Fibroblast of villous mesenchyme (primary cell): ENCODE data around the gene SETSIP. TPM values are rescaled to one million over a fixed set of nuclear protein-coding genes. Genes with fewer than 3 reads are reported as not detected.

ENCODE experiments used
- DNase-seq: peaks from one replicate; pipeline ENCODE4 v3.0.0-alpha.2; 2010; ENCODE audit warnings: low read depth
- H3K4me3 ChIP-seq: 2 replicates; pipeline ENCODE4 v1.5.1; 2011; ENCODE audit warnings: low read depth, mild to moderate bottlenecking, low read length
- total RNA-seq: library from RNA; depleted of rRNA; stranded (reverse); fragments of >200 nt; gene quantifications from 2 replicates; pipeline ENCODE4 v1.2.3, GENCODE V29; 2012
- TF ChIP-seq, protein P1 (sequence below): IDR thresholded peaks from 2 replicates; pipeline ENCODE4 v1.5.1; 2012; ENCODE audit warnings: low read depth, mild to moderate bottlenecking, low read length; ENCODE audit not compliant: insufficient read depth

SETSIP gene
- total RNA-seq, 1 donor = 0.43 TPM

GRCh38 chr1:92065042-92065441 lies 10.2 kb downstream of the SETSIP start:
- TF ChIP-seq, protein P1, sequence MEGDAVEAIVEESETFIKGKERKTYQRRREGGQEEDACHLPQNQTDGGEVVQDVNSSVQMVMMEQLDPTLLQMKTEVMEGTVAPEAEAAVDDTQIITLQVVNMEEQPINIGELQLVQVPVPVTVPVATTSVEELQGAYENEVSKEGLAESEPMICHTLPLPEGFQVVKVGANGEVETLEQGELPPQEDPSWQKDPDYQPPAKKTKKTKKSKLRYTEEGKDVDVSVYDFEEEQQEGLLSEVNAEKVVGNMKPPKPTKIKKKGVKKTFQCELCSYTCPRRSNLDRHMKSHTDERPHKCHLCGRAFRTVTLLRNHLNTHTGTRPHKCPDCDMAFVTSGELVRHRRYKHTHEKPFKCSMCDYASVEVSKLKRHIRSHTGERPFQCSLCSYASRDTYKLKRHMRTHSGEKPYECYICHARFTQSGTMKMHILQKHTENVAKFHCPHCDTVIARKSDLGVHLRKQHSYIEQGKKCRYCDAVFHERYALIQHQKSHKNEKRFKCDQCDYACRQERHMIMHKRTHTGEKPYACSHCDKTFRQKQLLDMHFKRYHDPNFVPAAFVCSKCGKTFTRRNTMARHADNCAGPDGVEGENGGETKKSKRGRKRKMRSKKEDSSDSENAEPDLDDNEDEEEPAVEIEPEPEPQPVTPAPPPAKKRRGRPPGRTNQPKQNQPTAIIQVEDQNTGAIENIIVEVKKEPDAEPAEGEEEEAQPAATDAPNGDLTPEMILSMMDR = peak; percentile 16

GRCh38 chr1:92051948-92052347 lies 23.3 kb downstream of the SETSIP start:
- no peak overlapping the region for H3K4me3 ChIP-seq
- TF ChIP-seq, protein P1 = no peak
- no peak for DNase-seq

More at GRCh38 chr1:92065042-92065441, 10.2 kb downstream of the SETSIP start:
- H3K4me3 ChIP-seq = no peak overlapping the region
- DNase-seq = peak; percentile 6

- no peak overlapping the region for H3K4me3 ChIP-seq
- no peak for DNase-seq
- TF ChIP-seq, protein P1 = no peak
These were observed 29.3 kb downstream of the SETSIP start for GRCh38 chr1:92045766-92046495.

- TF ChIP-seq, protein P1 = no peak
- no peak for DNase-seq
- H3K4me3 ChIP-seq = no peak overlapping the region
These were observed 31.6 kb downstream of the SETSIP start for GRCh38 chr1:92043621-92044020.

DNA sequence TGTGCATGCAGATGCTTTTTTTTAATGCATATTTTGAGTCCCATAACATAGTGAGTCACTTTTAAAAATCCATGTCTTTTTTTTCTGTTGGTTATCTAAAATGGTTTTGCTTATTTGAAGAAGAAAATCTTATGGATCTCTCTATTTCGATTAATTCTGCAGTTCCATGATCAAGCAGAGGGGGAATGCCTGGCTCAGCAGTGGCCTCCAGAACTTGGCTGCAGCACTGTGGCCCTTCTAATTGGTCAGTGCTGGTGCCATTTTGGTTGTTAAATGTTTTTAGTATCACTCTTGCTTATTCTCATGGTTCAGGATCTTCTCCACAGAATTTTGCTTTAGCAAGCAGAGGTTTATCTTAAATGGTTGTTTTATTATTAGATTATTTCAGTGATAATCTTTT lies 34.2 kb downstream of the SETSIP start:
- H3K4me3 ChIP-seq = no peak overlapping the region
- DNase-seq = no peak
- TF ChIP-seq, protein P1 = no peak

GRCh38 chr1:92038695-92039346 lies 36.4 kb downstream of the SETSIP start:
- H3K4me3 ChIP-seq = no peak overlapping the region
- TF ChIP-seq, protein P1 = no peak
- no peak for DNase-seq
